ENCODE results near the gene CNTNAP5. TPM values are rescaled to one million over a fixed set of nuclear protein-coding genes. Genes with fewer than 3 reads are reported as not detected.

CNTNAP5 gene
- total and polyA plus RNA-seq, 2 of the 8 experiments (the other 6 are each of a cell fraction or from before 2014, with no cell fraction given), result 0.11 to 0.76 TPM

GRCh38 chr2:124534028-124534427 is 508.9 kb downstream of the CNTNAP5 start:
- Histone ChIP-seq H3K27me3 (replicated peaks in 1 of 4; ENCODE audit: control insufficient read depth in 3 of 4, extremely low read depth in 1 of 4, insufficient read depth in 3 of 4, low read length in 3 of 4) (no peaks in the 10 kb centered on the region), H2AFZ (ENCODE audit: low read length) (no peak overlapping the region), H3K9me3 (ENCODE audit: insufficient read depth in 2 of 2, low read depth in 1 of 2, low read length in 1 of 2) (0 out of 4 replicates have a peak, but pooled peaks cover 3% of the 10 kb centered on the region in 2 experiments), H3K14ac (ENCODE audit: insufficient read length) (no peak overlapping the region), H3K18ac (ENCODE audit: extremely low read depth, low read length) (no peak overlapping the region), H2BK15ac (ENCODE audit: low read length) (no peak overlapping the region), H3K4ac (replicated peaks; ENCODE audit: insufficient read length, low read depth, low read length) (no peak overlapping the region), H3K4me1 (replicated peaks in 1 of 4; ENCODE audit: control insufficient read depth in 3 of 4, insufficient read depth in 4 of 4, low read length in 3 of 4) (peaks cover 0 to 2% (median 0%) of the 10 kb centered on the region in 4 experiments; a peak in 1 of 7 replicates), H3K23me2 (ENCODE audit: low read depth, low read length) (no peaks in the 10 kb centered on the region), H4K8ac (ENCODE audit: extremely low read depth, insufficient read depth, low read length) (no peak overlapping the region), H3K27ac (ENCODE audit: low read depth, low read length) (no peak overlapping the region), H2AK5ac (ENCODE audit: low read depth, low read length) (no peak overlapping the region), H3K36me3 (ENCODE audit: control insufficient read depth in 2 of 4, insufficient read depth in 4 of 4, low read length in 3 of 4) (no peaks in the 10 kb centered on the region), H3K79me1 (ENCODE audit: low read depth, low read length) (no peaks in the 10 kb centered on the region), H3K23ac (ENCODE audit: insufficient read length) (no peak overlapping the region), H3K9ac (replicated peaks in 1 of 4; ENCODE audit: extremely low read depth in 1 of 4, low read depth in 3 of 4, low read length in 3 of 4) (no peak overlapping the region), H3K79me2 (ENCODE audit: control insufficient read depth in 1 of 2, insufficient read depth in 2 of 2, low read length in 2 of 2) (no peaks in the 10 kb centered on the region), H4K5ac (ENCODE audit: insufficient read length, low read depth, low read length) (no peak overlapping the region), H2BK20ac (ENCODE audit: low read length) (no peak overlapping the region), H2BK120ac (replicated peaks; ENCODE audit: low read depth, low read length) (no peak overlapping the region), H4K91ac (replicated peaks; ENCODE audit: insufficient read length, low read length) (no peak overlapping the region), H3K4me3 (ENCODE audit: extremely low read depth in 1 of 4, insufficient read depth in 2 of 4, low read depth in 3 of 4, low read length in 4 of 4) (no peak overlapping the region), H3K56ac (replicated peaks; ENCODE audit: insufficient read length, low read depth, low read length) (no peak overlapping the region), H2BK5ac (ENCODE audit: low read depth, low read length) (no peak overlapping the region), H4K20me1 (replicated peaks in 1 of 2; ENCODE audit: control insufficient read depth in 1 of 2, insufficient read depth in 2 of 2, low read length in 2 of 2) (no peaks in the 10 kb centered on the region), H3K4me2 (ENCODE audit: insufficient read depth in 1 of 2, low read depth in 2 of 2, low read length in 2 of 2) (no peak overlapping the region), H2BK12ac (ENCODE audit: low read depth, low read length) (no peak overlapping the region)
- no peak for TF ChIP-seq GABPA (IDR thresholded peaks at IDR 0.05; ENCODE audit: borderline replicate concordance, insufficient read depth, low read length)
- ChIA-PET CTCF (ENCODE audit: partially characterized antibody) (interaction anchor here (0.7 kb wide), 1 partner anchor 14 kb away, joined by 3 read pairs; no protein-coding TSS in a partner anchor), POLR2A (ENCODE audit: partially characterized antibody) (no interaction called here)
- FAIRE-seq, result no peak
- WGBS, 2 experiments (ENCODE audit: extremely low coverage in 1 of 2, insufficient coverage in 1 of 2, insufficient read length in 1 of 2, insufficient replicate concordance in 2 of 2, low coverage in 1 of 2, low lambda C conversion rate in 2 of 2, missing lambda C conversion rate in 1 of 2), result 90% methylated on average over 2 of the region's 2 CpGs; no CpG with 5 or more reads in 1 of the 2 experiments
- no peak for DNase-seq (ENCODE audit: low read depth in 1 of 2, low spot score in 2 of 2)

All from H1 (cell line).